HepG2 (cell line): ENCODE data around the gene CNGA3. TPM values are rescaled to one million over a fixed set of nuclear protein-coding genes. Genes with fewer than 3 reads are reported as not detected.

Experiments used
- BORCS8-MEF2B ChIP-seq: sonication (generic); formaldehyde crosslinking; IDR thresholded peaks from 2 replicates; pipeline ENCODE4 v1.8.0; 2022; ENCODE audit warnings: mild to moderate bottlenecking, missing genetic modification reagents
- CREBL2 ChIP-seq: sonication (generic); formaldehyde crosslinking; IDR thresholded peaks from 2 replicates; pipeline ENCODE4 v1.8.1; 2023; ENCODE audit warnings: missing genetic modification reagents, mild to moderate bottlenecking, borderline replicate concordance
- CTCF ChIP-seq: sonication (generic); formaldehyde crosslinking; IDR thresholded peaks from 2 replicates; pipeline ENCODE4 v1.5.0; 2020; ENCODE audit warnings: mild to moderate bottlenecking, missing genetic modification reagents, moderate library complexity
- HIC2 ChIP-seq: sonication (generic); formaldehyde crosslinking; IDR thresholded peaks from 2 replicates; pipeline ENCODE4 v1.9.0; 2022; ENCODE audit warnings: low read depth, missing genetic modification reagents
- MYPOP ChIP-seq: sonication (generic); formaldehyde crosslinking; IDR thresholded peaks from 2 replicates; pipeline ENCODE4 v1.8.1; 2023; ENCODE audit warnings: mild to moderate bottlenecking, moderate library complexity, missing genetic modification reagents
- MZF1 ChIP-seq: sonication (generic); formaldehyde crosslinking; IDR thresholded peaks from 2 replicates; pipeline ENCODE4 v1.8.1; 2023; ENCODE audit warnings: mild to moderate bottlenecking, missing genetic modification reagents, borderline replicate concordance
- PCBP2 ChIP-seq: fragments of 200-400 bp; formaldehyde crosslinking; optimal IDR thresholded peaks from 2 replicates; pipeline ENCODE3; 2018; ENCODE audit warnings: low read length, low read depth; ENCODE audit not compliant: poor library complexity, severe bottlenecking
- PRDM10 ChIP-seq: sonication (generic); formaldehyde crosslinking; IDR thresholded peaks from 2 replicates; pipeline ENCODE4 v1.4.0; 2020; ENCODE audit warnings: low read depth, missing genetic modification reagents
- TFDP1 ChIP-seq: IDR thresholded peaks from 2 replicates; pipeline ENCODE4 v1.6.1; 2016; ENCODE audit warnings: missing compliant biosample characterization, missing genetic modification reagents, borderline replicate concordance
- THRA ChIP-seq: sonication (generic); formaldehyde crosslinking; IDR thresholded peaks from 2 replicates; pipeline ENCODE4 v1.4.0; 2020; ENCODE audit warnings: missing genetic modification reagents, borderline replicate concordance
- ZFX ChIP-seq: sonication (generic); formaldehyde crosslinking; IDR thresholded peaks from 2 replicates; pipeline ENCODE4 v1.4.0; 2020; ENCODE audit warnings: mild to moderate bottlenecking, low read depth, missing genetic modification reagents, moderate library complexity
- ZNF431 ChIP-seq: sonication (generic); formaldehyde crosslinking; IDR thresholded peaks from 2 replicates; pipeline ENCODE4 v1.9.0; 2022; ENCODE audit warnings: missing genetic modification reagents, low read depth, mild to moderate bottlenecking, borderline replicate concordance
- ZNF432 ChIP-seq: sonication (generic); formaldehyde crosslinking; IDR thresholded peaks from 2 replicates; pipeline ENCODE4 v1.5.0; 2020; ENCODE audit warnings: missing genetic modification reagents, mild to moderate bottlenecking, borderline replicate concordance
- polyA plus RNA-seq, 8 experiments: library from polyadenylated mRNA; depleted of rRNA in 3 of 8; stranded (reverse) in 7 of 8; unstranded in 1 of 8; fragments of >200 nt; fragmentation: Illumina TruSeq in 4 of 8; extraction: Trizol in 4 of 8; gene quantifications; 2 replicates each; pipeline versions ENCODE4 v1.2.1 to v1.2.3, GENCODE V29; 2011 to 2016; ENCODE audit warnings: low read depth in 4 of 8, missing spikeins in 1 of 8, mixed read lengths in 1 of 8; ENCODE audit not compliant: insufficient read depth in 1 of 8
- total RNA-seq, 5 experiments: library from RNA; depleted of rRNA; stranded (reverse); fragments of >200 nt; fragmentation: Illumina TruSeq; extraction: Trizol; gene quantifications; 2 replicates each; pipeline ENCODE4 v1.2.3, GENCODE V29; 2016; ENCODE audit warnings: low read depth in 1 of 5

Gene CNGA3
- total and polyA plus RNA-seq, 2 of the 13 experiments (the other 11 are each of a cell fraction or from before 2014, with no cell fraction given) = not detected

- TF ChIP-seq PRDM10 (CRISPR knock-in tag) (no peak), THRA (CRISPR knock-in tag) (peak; percentile 46; the same call in 1 of the 2 replicates), CREBL2 (no peak), BORCS8-MEF2B (CRISPR knock-in tag) (peak; percentile 80), ZNF431 (CRISPR knock-in tag) (no peak), MZF1 (CRISPR knock-in tag) (no peak), TFDP1 (no peak), PCBP2 (no peak), CTCF (CRISPR knock-in tag) (peak; percentile 98), ZNF432 (CRISPR knock-in tag) (no peak), ZFX (CRISPR knock-in tag) (peak; percentile 32; the same call in 1 of the 2 replicates), HIC2 (CRISPR knock-in tag) (no peak), MYPOP (CRISPR knock-in tag) (0 out of 2 replicates have a peak, but pooled peaks have one; percentile 49)
Observed at GRCh38 chr2:98385050-98385699, 38.9 kb downstream of the CNGA3 start (continued).
